Epithelial cell of proximal tubule (primary cell): ENCODE measurements around the gene SLC8A2. TPM values are rescaled to one million over a fixed set of nuclear protein-coding genes. Genes with fewer than 3 reads are reported as not detected.

Source experiments
- DNase-seq: peaks from one replicate; pipeline ENCODE4 v3.0.0-alpha.2; 2011; ENCODE audit warnings: low read depth
- H3K4me3 ChIP-seq: 2 replicates; pipeline ENCODE4 v1.5.1; 2011; ENCODE audit warnings: low read depth, mild to moderate bottlenecking, low read length
- CTCF ChIP-seq: conservative IDR thresholded peaks from 2 replicates; pipeline ENCODE4 v1.5.1; 2012; ENCODE audit warnings: low read depth, mild to moderate bottlenecking, low read length
- total RNA-seq: library from RNA; depleted of rRNA; stranded (reverse); fragments of >200 nt; gene quantifications from 2 replicates; pipeline ENCODE4 v1.2.3, GENCODE V29; 2015

Gene SLC8A2
- total RNA-seq, 1 donor from 2014 or later: not detected

- TF ChIP-seq CTCF: no peak
- H3K4me3 ChIP-seq: no peak overlapping the region
- no peak for DNase-seq
Observed at GRCh38 chr19:47429140-47429793, 42.4 kb downstream of the SLC8A2 start.

- H3K4me3 ChIP-seq: peak overlapping the region; percentile 28
- no peak for TF ChIP-seq CTCF
- DNase-seq: peak; percentile 37
Observed at GRCh38 chr19:47428177-47428894, 43.4 kb downstream of the SLC8A2 start.

GRCh38 chr19:47427241-47428176, 44.2 kb downstream of the SLC8A2 start:
- no peak overlapping the region for H3K4me3 ChIP-seq
- peak; percentile 90 for TF ChIP-seq CTCF
- no peak for DNase-seq

- no peak overlapping the region for H3K4me3 ChIP-seq
- DNase-seq: no peak
- no peak for TF ChIP-seq CTCF
Observed at GRCh38 chr19:47423203-47423882, 48.4 kb downstream of the SLC8A2 start.

GRCh38 chr19:47422417-47423163, 49.1 kb downstream of the SLC8A2 start:
- TF ChIP-seq CTCF: no peak
- no peak overlapping the region for H3K4me3 ChIP-seq

More at GRCh38 chr19:47422417-47423163, 49.1 kb downstream of the SLC8A2 start:
- no peak for DNase-seq
